ENCODE measurements around the gene POLD2. TPM values are rescaled to one million over a fixed set of nuclear protein-coding genes. Genes with fewer than 3 reads are reported as not detected.

POLD2 gene
- total and polyA plus RNA-seq, 2 donors (not counting 3 experiments of a cell fraction or from before 2014, with no cell fraction given) = 96.5 to 122 TPM

GRCh38 chr7:44104860-44105771 lies 18.2 kb downstream of the POLD2 start:
- no peaks in the 10 kb centered on the region for H3K27me3 ChIP-seq (ENCODE audit: control insufficient read depth in 2 of 2, insufficient read depth in 2 of 2, low read length in 2 of 2)
- FAIRE-seq = peak; percentile 43
- H3K9me1 ChIP-seq (replicated peaks; ENCODE audit: control insufficient read depth, extremely low read depth, insufficient read depth, low read length) = no peaks in the 10 kb centered on the region
- peak overlapping the region; percentile 23 for H3K9ac ChIP-seq (replicated peaks; ENCODE audit: extremely low read depth, insufficient read depth, low read length)
- H3K27ac ChIP-seq (ENCODE audit: insufficient read depth, low read depth, low read length) = no peak overlapping the region
- no peaks in the 10 kb centered on the region for H4K20me1 ChIP-seq (replicated peaks; ENCODE audit: control insufficient read depth, extremely low read depth, insufficient read depth, low read length)
- H3K79me2 ChIP-seq (ENCODE audit: control insufficient read depth, insufficient read depth, low read length) = peaks cover 5% of the 10 kb centered on the region
- CTCF ChIA-PET = interaction anchor here (1.2 to 2.8 kb wide), 5 partner anchors 11 to 33 kb away, joined by 3 to 17 read pairs (median 6); partner anchors contain the start of gene POLD2
- POLR2A ChIA-PET = no interaction called here
- H3K4me3 ChIP-seq (replicated peaks in 1 of 3; ENCODE audit: insufficient read depth in 1 of 3, low read depth in 1 of 3, low read length in 3 of 3) = peak overlapping the region; percentile 9 to 76 (median 59)
- peak overlapping the region; percentile 9 for H3K4me2 ChIP-seq (ENCODE audit: insufficient read depth, low read length)
- peak overlapping the region; percentile 52 for H2AFZ ChIP-seq (ENCODE audit: low read depth, low read length)
- peaks cover 3% of the 10 kb centered on the region for H3K4me1 ChIP-seq (ENCODE audit: control insufficient read depth, extremely low read depth, insufficient read depth, low read length)
- no TSS peak for BruUV-seq (replicated peaks)
- TF ChIP-seq JUN (IDR thresholded peaks at IDR 0.05; ENCODE audit: borderline replicate concordance, insufficient read depth, insufficient read length, low read depth) (no peak), MYC (IDR thresholded peaks at IDR 0.05; ENCODE audit: low read depth, low read length) (no peak), EZH2 (IDR thresholded peaks at IDR 0.05; ENCODE audit: borderline replicate concordance, low read depth, low read length, severe bottlenecking) (no peak), MAX (IDR thresholded peaks at IDR 0.05; ENCODE audit: insufficient read depth, insufficient read length) (no peak), POLR2A (IDR thresholded peaks at IDR 0.05; ENCODE audit: low read depth, low read length) (no peak), GATA2 (IDR thresholded peaks at IDR 0.05; ENCODE audit: insufficient read depth, insufficient read length, low read depth, low read length) (no peak)
- intact Hi-C loops (cut with micrococcal nuclease) (loop anchor here (2.0 kb wide), 2 partner anchors 18 to 22 kb away; partner anchors contain the start of genes POLD2 and POLM), dilution Hi-C loops (cut with MboI; ENCODE audit: extremely low pct_ligation_motif_present, low sequenced_read_pairs) (no loop called here)
- no peak for DNase-seq (ENCODE audit: low read depth, low spot score)
- H3K36me3 ChIP-seq (ENCODE audit: control insufficient read depth in 2 of 2, extremely low read depth in 1 of 2, insufficient read depth in 2 of 2, low read length in 2 of 2) = no peaks in the 10 kb centered on the region
- H3K9me3 ChIP-seq (replicated peaks; ENCODE audit: control insufficient read depth, insufficient read depth, low read length) = no peaks in the 10 kb centered on the region
